ENCODE results near the gene RPUSD3. TPM values are rescaled to one million over a fixed set of nuclear protein-coding genes. Genes with fewer than 3 reads are reported as not detected.

The RPUSD3 gene
- total and polyA plus RNA-seq, 2 of the 4 experiments (the other 2 are of a cell fraction) = 30.3 to 49.4 TPM

DNA sequence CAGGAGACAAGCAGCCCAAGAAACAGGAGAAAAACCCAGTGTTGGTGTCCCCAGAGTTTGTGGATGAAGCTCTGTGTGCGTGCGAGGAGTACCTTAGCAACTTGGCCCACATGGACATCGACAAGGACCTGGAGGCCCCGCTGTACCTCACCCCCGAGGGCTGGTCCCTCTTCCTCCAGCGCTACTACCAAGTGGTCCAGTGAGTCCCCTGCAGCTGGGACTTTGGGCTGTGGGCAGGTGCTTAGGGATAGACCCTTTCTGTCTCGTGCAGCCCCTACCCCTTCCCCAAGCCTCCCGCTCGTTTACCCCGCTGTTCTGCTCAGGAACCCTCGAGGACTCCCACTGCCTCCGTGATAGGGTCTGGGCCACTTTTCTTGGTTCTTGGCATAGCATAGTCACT is 23.3 kb downstream of the RPUSD3 start:
- BruUV-seq (replicated peaks) = no TSS peak

More for the DNA sequence above, 23.3 kb downstream of the RPUSD3 start:
- peaks cover 4% of the 10 kb centered on the region for H3K36me3 ChIP-seq (ENCODE audit: control insufficient read depth, insufficient read depth, low read length)
- no peak overlapping the region for H2AK9ac ChIP-seq (replicated peaks; ENCODE audit: low read depth, low read length, poor library complexity)
- no peak overlapping the region for H3K4me2 ChIP-seq (ENCODE audit: low read depth, low read length)
- no peak for ATAC-seq (ENCODE audit: low read depth)
- no peaks in the 10 kb centered on the region for H3K27me3 ChIP-seq (ENCODE audit: control insufficient read depth, insufficient read depth, low read length)
- H3K9ac ChIP-seq (ENCODE audit: low read depth, low read length) = no peak overlapping the region
- no peaks in the 10 kb centered on the region; the same call in 1 of the 2 replicates for H4K20me1 ChIP-seq (ENCODE audit: insufficient read depth, low read length)
- no peak overlapping the region for H2BK15ac ChIP-seq (ENCODE audit: low read depth, low read length)
- H3K4ac ChIP-seq (ENCODE audit: low read depth, low read length) = no peak overlapping the region
- 96% methylated on average over 4 of the region's 12 CpGs; no CpG with 5 or more reads in 1 of the 2 experiments for WGBS, 2 experiments (ENCODE audit: extremely low coverage in 2 of 2, insufficient read length in 1 of 2)
- no peak overlapping the region for H3K56ac ChIP-seq (ENCODE audit: extremely low read depth, insufficient read depth, low read length)
- H3K4me1 ChIP-seq (ENCODE audit: control insufficient read depth, insufficient read depth, low read length) = no peaks in the 10 kb centered on the region
- H2AK5ac ChIP-seq (ENCODE audit: low read depth, low read length) = no peak overlapping the region
- no peak overlapping the region for H4K5ac ChIP-seq (ENCODE audit: low read depth, low read length)
- in situ Hi-C loops (cut with MboI; ENCODE audit: low sequenced_read_pairs) (no loop called here), dilution Hi-C loops (cut with HindIII; ENCODE audit: low sequenced_read_pairs, unreplicated experiment) (no loop called here), intact Hi-C loops (cut with micrococcal nuclease) (no loop called here)
- H3K14ac ChIP-seq (replicated peaks; ENCODE audit: low read depth, low read length) = no peak overlapping the region
- CTCF ChIA-PET = no interaction called here
- H3K9me3 ChIP-seq (ENCODE audit: control insufficient read depth, insufficient read depth, low read length) = no peaks in the 10 kb centered on the region
- POLR2A ChIA-PET (ENCODE audit: unreplicated experiment) = no interaction called here
- no peak for DNase-seq
- no peak overlapping the region for H3K18ac ChIP-seq (ENCODE audit: low read depth, low read length)
- no peak overlapping the region for H2BK20ac ChIP-seq (ENCODE audit: low read depth, low read length)
- H2BK120ac ChIP-seq (ENCODE audit: low read depth, low read length) = no peak overlapping the region
- no peak for TF ChIP-seq RFX5 (IDR thresholded peaks at IDR 0.05; ENCODE audit: low read depth, low read length)
- TF ChIP-seq CHD1 (IDR thresholded peaks at IDR 0.05; ENCODE audit: low read depth, low read length) = no peak
- TF ChIP-seq MAZ (IDR thresholded peaks at IDR 0.05; ENCODE audit: borderline replicate concordance, low read depth, low read length) = no peak
- TF ChIP-seq SMC3 (IDR thresholded peaks at IDR 0.05; ENCODE audit: low read depth, low read length) = no peak
- TF ChIP-seq RAD21 (IDR thresholded peaks at IDR 0.05; ENCODE audit: low read length) = no peak
- TF ChIP-seq, protein P1, sequence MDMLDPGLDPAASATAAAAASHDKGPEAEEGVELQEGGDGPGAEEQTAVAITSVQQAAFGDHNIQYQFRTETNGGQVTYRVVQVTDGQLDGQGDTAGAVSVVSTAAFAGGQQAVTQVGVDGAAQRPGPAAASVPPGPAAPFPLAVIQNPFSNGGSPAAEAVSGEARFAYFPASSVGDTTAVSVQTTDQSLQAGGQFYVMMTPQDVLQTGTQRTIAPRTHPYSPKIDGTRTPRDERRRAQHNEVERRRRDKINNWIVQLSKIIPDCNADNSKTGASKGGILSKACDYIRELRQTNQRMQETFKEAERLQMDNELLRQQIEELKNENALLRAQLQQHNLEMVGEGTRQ (IDR thresholded peaks at IDR 0.05; ENCODE audit: low read depth, low read length) = no peak
- no peak for TF ChIP-seq POLR2A (IDR thresholded peaks at IDR 0.05; ENCODE audit: low read depth, low read length)
- no peak for TF ChIP-seq RCOR1 (IDR thresholded peaks at IDR 0.05; ENCODE audit: insufficient replicate concordance, low read length)
- no peak for TF ChIP-seq CEBPB (IDR thresholded peaks at IDR 0.05; ENCODE audit: low read depth, low read length)
- TF ChIP-seq, protein P2, sequence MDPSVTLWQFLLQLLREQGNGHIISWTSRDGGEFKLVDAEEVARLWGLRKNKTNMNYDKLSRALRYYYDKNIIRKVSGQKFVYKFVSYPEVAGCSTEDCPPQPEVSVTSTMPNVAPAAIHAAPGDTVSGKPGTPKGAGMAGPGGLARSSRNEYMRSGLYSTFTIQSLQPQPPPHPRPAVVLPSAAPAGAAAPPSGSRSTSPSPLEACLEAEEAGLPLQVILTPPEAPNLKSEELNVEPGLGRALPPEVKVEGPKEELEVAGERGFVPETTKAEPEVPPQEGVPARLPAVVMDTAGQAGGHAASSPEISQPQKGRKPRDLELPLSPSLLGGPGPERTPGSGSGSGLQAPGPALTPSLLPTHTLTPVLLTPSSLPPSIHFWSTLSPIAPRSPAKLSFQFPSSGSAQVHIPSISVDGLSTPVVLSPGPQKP (IDR thresholded peaks at IDR 0.05; ENCODE audit: borderline replicate concordance, low read depth, low read length) = no peak
- TF ChIP-seq MXI1 (IDR thresholded peaks at IDR 0.05; ENCODE audit: borderline replicate concordance, low read depth, low read length) = no peak
- TF ChIP-seq MAFK (IDR thresholded peaks at IDR 0.05; ENCODE audit: low read depth, low read length) = no peak
- TF ChIP-seq, protein P3, sequence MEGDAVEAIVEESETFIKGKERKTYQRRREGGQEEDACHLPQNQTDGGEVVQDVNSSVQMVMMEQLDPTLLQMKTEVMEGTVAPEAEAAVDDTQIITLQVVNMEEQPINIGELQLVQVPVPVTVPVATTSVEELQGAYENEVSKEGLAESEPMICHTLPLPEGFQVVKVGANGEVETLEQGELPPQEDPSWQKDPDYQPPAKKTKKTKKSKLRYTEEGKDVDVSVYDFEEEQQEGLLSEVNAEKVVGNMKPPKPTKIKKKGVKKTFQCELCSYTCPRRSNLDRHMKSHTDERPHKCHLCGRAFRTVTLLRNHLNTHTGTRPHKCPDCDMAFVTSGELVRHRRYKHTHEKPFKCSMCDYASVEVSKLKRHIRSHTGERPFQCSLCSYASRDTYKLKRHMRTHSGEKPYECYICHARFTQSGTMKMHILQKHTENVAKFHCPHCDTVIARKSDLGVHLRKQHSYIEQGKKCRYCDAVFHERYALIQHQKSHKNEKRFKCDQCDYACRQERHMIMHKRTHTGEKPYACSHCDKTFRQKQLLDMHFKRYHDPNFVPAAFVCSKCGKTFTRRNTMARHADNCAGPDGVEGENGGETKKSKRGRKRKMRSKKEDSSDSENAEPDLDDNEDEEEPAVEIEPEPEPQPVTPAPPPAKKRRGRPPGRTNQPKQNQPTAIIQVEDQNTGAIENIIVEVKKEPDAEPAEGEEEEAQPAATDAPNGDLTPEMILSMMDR (conservative IDR thresholded peaks at IDR 0.05; ENCODE audit: low read depth, low read length) = no peak
- TF ChIP-seq NFE2L2 (IDR thresholded peaks at IDR 0.05; ENCODE audit: low read depth, low read length) = no peak
- no peak for TF ChIP-seq FOS (IDR thresholded peaks at IDR 0.05; ENCODE audit: low read depth, low read length)
- no peak for TF ChIP-seq BHLHE40 (IDR thresholded peaks at IDR 0.05; ENCODE audit: low read depth, low read length)
- no peak overlapping the region for H2BK5ac ChIP-seq (ENCODE audit: low read depth, low read length, poor library complexity, severe bottlenecking)
- H3K4me3 ChIP-seq (ENCODE audit: insufficient read depth, low read depth, low read length) = no peak overlapping the region
- no peak overlapping the region for H3K23ac ChIP-seq (ENCODE audit: low read depth, low read length)
- no peak overlapping the region for H3K27ac ChIP-seq (ENCODE audit: insufficient read depth, low read length)
- H2AFZ ChIP-seq (replicated peaks; ENCODE audit: low read length, poor library complexity) = no peak overlapping the region
- no peak overlapping the region for H4K8ac ChIP-seq (ENCODE audit: low read depth in 2 of 2, low read length in 2 of 2)
- H3K79me1 ChIP-seq (ENCODE audit: low read depth in 1 of 2, low read length in 2 of 2) = no peaks in the 10 kb centered on the region
- H3K9me1 ChIP-seq (ENCODE audit: insufficient read depth, low read length) = peaks cover 11% of the 10 kb centered on the region
- no peak overlapping the region for H4K91ac ChIP-seq (ENCODE audit: insufficient read depth, low read depth, low read length)
